Suppressor macrophage treated with lipopolysaccharide for 4 hours (primary cell): ENCODE measurements around the gene C1orf198.
A peak's percentile ranks its signal among the peaks of the same experiment; 100 is the strongest.

ENCODE experiments used
- DNase-seq: peaks from one replicate; pipeline ENCODE4 v3.0.0-alpha.2; 2020

C1orf198 gene

GRCh38 chr1:230828421-230828820 is 39.9 kb downstream of the C1orf198 start:
- no peak for DNase-seq

GRCh38 chr1:230827801-230828200 is 40.5 kb downstream of the C1orf198 start:
- DNase-seq, result no peak

DNA sequence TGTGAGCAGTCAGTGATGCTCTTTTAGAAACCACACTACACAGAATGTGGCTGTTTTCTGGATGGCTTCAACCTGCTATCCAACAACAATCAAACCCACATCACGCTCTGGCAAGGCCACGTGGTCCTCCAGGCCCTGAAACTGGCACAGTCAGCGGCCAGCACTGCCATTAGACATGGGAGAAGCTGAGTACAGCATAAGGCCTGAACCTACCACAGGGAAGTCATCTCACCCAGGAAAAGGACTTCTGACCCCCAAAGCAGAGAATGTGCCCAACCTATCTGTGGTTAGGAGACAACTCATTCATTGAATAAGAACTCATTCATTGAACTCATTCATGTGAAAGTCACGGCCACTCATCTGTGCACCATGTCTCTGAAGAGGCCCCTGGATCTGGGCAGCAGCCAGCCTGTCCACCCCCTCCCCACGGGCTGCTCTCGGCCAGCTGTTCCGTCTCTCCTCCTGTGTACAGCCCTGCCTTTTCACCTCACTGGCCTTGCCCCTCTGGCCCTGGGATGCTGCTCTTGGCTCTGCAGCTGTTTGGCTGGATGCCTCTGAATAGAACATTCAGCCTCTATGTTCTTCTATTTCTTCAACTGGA is 41.1 kb downstream of the C1orf198 start:
- no peak for DNase-seq

DNA sequence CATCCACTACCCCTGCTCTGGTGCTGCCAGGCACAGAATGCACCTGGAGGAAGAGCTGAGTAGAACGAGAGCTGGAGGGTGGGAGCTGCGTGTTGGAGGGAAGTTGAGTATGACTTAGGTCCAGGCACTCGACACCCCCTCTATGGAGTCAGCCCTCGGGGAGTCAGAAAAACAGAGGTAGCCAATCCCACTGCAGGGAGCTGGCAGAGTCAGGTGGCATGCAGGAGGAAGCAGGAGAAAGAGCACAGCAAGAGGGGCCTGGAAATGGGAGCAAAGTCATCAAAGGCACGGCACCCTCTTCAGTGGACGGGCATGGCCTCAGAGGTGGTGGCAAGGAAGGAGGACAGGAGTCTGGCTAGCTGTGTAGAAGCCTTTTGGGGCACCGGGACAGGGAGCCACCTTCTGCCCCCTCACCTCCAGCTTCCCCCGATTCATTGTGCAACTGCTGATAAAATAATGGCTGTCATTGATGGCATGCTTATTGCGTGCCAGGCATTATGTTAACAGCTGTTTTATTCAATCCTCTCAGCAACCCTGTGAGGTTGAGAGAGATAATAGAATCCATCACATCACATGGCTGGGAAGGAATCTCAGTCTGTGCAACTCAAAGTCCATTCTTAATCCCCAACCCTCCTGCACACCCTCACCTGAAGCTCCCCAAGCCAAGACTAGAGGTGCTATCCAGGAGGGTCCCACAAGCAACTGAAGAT is 42.0 kb downstream of the C1orf198 start:
- DNase-seq, result no peak

DNA sequence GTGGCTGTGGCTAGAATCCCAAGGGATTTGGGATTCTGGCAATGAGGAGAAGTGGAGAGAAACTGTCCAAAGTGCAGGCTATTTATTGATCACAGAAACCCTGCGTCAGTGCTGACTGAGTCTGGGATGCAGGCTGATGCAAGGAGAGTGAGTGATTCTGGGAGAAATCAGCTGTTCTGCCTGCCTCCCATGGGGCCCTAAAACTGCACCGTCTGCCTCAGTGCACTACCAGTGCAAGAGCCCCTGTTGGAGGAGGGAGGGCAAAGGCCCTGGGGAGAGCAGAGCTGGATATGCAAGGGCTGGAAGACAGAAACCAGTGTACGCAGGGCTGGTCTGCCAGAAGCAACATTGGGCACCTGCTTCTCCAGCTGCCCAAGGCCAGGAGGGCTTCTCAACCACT is 42.6 kb downstream of the C1orf198 start:
- no peak for DNase-seq

DNA sequence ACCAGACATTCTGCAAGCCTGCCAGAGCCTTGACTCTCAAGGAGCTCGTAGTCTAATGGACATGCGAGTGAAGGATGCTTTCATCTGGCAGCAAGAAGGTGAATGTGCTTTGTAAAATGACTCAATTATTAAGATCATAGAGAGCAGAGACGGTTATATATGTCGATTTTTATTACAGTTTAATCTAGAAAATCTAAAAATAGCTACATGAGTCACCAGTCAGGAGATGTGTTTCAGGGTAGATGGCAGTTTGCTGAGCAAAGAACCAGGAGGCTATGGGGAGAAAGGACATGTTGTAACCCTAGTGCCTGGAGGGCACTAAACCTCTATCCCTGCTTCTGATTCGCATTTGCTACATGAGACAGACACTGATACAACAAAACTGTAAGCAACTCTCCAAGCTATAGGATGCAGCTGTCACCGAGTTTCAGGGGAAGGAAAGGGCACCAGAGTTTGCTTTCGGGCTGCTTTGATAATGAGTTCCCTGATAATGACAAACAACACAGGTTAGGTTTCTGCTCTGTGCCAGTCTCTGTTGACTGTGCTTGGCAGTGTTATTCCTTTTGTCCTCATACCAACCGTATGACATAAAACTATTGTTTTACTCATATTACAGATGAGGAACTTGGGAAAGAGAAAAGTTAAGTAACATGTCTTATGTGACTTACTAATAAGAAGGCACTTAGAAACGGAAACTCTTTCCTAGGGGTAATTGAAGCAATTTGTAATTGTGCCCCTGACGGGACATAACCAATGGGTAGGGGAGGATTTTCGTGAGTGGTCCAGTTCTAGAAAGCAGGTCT is 43.2 kb downstream of the C1orf198 start:
- peak; percentile 74 for DNase-seq

DNA sequence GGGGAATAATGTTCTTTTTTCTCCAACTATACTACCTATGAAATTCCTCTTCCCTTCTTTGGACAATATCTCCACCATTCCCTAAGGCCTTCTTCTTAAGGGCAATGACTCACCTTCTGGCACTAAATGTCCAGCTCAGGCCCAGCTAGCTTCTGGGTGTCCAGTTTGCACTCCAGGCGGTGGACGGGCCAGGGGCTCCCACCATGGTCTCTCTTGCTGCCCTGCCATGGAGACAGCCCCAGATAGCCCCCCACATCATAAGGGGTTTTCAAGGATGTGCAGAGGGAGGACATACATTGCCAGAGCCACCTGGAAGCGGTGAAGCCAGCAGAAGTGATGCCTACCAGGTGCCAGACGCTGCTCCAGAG is 43.8 kb downstream of the C1orf198 start:
- no peak for DNase-seq

DNA sequence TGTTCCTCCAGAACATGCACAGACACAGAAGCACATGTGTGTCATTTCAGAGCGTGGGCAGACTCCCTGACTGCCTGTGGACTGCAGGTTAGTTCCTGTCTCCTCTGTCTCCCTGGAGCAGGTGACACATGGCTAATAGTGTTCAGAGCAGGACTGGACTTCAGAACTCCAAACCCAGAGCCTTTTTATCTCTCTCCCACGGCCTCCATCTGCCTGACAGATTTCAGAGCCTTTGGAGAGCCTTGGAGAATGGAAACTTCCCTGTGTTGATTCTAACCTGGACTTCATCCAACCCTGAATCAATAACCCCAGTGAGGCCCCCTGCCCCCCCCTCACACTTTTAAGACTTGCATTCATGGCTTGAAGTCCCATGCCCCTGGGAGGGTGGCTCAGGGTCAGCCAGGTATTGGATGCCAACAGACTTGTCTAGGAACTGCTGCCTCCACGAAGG is 44.4 kb downstream of the C1orf198 start:
- no peak for DNase-seq

- DNase-seq, result no peak
These were observed 44.9 kb downstream of the C1orf198 start for GRCh38 chr1:230823426-230823825.

DNA sequence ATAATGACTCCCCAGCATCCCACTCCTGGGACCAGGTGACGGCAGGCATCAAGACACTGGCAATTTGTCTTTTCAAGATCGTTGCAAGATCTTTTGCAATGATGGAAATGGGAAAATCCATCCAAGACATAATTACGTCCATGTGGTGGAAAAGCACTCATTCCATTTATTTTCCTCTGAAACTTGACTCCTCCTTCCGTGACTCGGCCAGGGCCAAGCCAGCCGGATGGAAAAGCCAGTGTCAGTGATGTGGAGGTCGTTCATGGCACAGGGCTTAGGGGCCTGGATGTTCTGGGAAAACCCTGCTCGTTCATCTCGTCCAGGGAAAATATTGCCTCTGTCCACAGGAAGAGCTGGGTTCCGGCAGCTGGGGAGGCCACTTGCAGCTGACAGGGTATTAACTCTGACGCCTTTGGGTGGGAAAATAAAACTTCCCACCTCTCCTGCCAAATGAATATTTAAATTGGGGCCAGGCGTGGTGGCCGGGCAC is 46.2 kb downstream of the C1orf198 start:
- DNase-seq, result no peak

- DNase-seq, result no peak
These were observed 47.0 kb downstream of the C1orf198 start for GRCh38 chr1:230821346-230821745.

DNA sequence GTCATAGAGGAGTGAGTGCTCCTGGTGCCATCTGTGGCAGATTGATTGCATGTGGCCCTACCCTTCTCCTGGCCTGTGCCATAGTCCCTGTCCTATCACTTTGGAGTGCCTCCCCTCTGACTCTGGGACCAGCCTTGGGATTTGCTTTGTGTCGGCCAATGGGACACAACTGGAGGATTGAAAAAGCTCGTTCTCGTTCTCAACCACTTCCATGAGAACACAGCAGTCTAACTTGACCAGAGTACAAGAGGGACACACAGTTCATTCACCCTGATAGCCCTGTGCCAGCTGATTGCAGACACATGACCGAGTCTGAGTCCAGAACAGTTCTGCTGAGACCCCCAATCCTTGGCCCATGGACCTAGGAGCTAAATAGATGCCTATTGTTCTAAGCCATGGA is 47.8 kb downstream of the C1orf198 start:
- no peak for DNase-seq

DNA sequence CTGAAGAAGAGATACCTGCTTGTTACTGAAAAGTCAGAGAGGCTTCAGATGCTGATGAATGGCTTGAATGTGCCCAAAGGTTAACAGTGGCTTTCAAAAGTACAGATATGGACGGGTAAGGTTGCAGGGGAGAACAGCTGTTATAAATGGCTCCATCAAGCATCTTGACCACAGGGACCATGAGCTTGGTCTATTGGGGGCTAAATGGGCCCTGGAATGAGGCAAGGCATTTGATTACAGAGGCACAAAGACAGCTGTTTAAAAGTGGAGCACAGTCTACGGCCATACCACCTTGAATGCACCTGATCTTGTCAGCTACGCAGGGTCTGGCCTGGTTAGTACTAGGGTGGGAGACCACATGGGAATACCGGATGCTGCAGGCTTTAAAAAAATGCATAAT is 48.3 kb downstream of the C1orf198 start:
- no peak for DNase-seq

DNA sequence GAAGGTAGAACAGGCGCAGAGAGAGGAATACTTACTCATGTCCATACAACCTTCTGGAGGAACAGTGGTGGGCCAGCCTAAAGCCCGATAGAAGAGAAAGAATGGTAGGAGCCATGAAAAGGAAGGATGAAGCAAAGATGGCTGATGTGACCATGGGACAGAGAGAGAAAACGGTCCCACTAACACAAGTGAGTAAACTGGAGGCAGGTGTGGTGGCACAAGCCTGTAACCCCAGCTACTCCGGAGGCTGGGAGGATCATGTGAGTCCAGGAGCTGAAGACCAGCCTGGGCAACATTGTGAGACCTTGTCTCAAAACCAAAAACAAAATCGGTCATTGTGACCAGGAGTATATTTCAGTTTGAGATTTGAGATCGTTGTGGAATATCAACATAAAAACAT is 49.4 kb downstream of the C1orf198 start:
- no peak for DNase-seq

GRCh38 chr1:230818367-230818766 is 50.0 kb downstream of the C1orf198 start:
- no peak for DNase-seq

- no peak for DNase-seq
These were observed 52.3 kb downstream of the C1orf198 start for GRCh38 chr1:230816018-230816417.

- DNase-seq, result no peak
These were observed 53.2 kb downstream of the C1orf198 start for GRCh38 chr1:230814949-230815692.

DNA sequence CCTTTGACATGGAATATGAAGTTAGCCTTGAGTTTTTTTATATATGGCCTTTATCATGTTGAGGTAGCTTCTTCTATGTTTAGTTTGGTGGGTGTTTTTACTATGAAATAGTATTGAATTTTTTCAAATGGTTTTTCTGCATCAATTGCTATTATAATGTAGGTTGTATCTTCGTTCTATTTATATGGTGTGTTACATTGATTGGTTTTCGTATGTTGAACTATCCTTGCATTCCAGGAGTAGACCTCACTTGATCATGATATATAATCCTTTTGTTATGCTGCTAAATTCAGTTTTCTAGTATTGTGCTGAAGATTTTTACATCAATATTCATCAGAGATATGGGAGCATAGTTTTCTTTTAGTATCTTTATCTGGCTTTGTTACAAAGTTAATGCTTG is 55.8 kb downstream of the C1orf198 start:
- DNase-seq, result no peak

- DNase-seq, result no peak
These were observed 58.9 kb downstream of the C1orf198 start for GRCh38 chr1:230809256-230809990.

DNA sequence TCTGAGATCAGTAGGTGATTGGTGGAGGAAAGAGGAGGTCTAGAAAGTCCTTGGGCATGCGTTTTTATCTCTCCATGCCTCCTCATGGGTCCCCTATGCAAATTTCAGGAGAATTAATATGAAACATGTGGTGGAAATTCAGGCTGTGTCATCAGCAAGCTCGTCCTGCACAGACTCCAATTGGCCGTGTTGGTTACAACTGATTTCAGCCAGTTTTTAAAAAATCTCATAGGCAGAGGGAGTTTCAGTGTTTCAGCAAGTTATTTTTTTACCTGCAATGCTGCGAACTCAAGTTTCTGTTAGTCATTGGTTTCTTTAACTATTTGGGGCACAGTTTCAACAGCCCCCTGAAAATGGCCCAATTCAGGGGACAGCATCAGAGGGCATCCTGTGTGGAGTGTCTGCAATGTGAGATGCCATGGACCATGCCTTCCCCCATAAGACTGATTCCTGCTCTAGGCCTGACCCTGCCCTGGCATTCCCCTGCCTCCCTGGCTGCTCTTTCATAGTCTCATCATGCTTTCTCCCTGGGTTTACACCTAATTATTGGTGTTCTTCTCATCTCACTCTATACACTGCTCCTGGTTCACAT is 59.9 kb downstream of the C1orf198 start:
- DNase-seq, result no peak

- no peak for DNase-seq
These were observed 60.6 kb downstream of the C1orf198 start for GRCh38 chr1:230807561-230808280.
